Gastrocnemius medialis (tissue), 4 donors: ENCODE results near the gene NUSAP1.

Experiments
- CTCF ChIP-seq, 5 experiments: fragments of 450-650 bp in 3 of 5; fragments of 200-600 bp in 2 of 5; sonication (generic) in 2 of 5; IDR thresholded peaks in 4 of 5; conservative IDR thresholded peaks in 1 of 5; 1 replicate in 4 of 5; 2 replicates in 1 of 5; pipeline ENCODE4 v1.5.1; 2016 to 2019; ENCODE audit warnings: antibody characterized with exemption in 5 of 5, mild to moderate bottlenecking in 3 of 5, moderate library complexity in 3 of 5
- POLR2A ChIP-seq, 2 donors: fragments of 450-650 bp; IDR thresholded peaks; one replicate each; pipeline ENCODE4 v1.6.1; 2017; ENCODE audit warnings: antibody characterized with exemption in 2 of 2, mild to moderate bottlenecking in 2 of 2, moderate library complexity in 2 of 2

GRCh38 chr15:41417418-41418195 lies 84.9 kb downstream of the NUSAP1 start:
- TF ChIP-seq CTCF (IDR thresholded peaks at IDR 0.05 in 4 of 5, conservative IDR thresholded peaks at IDR 0.05 in 1 of 5) = no peak
- no peak for TF ChIP-seq POLR2A (IDR thresholded peaks at IDR 0.05)
